PFSK-1 (cell line): Measurements from ENCODE around the gene HDAC4.

ENCODE experiments used
- FOXP2 ChIP-seq: optimal IDR thresholded peaks from 2 replicates; pipeline ENCODE3; 2011; ENCODE audit warnings: borderline replicate concordance, control low read depth, inconsistent platforms; ENCODE audit not compliant: insufficient read depth; ENCODE audit errors: extremely low read length, extremely low read depth
- POLR2AphosphoS5 ChIP-seq: IDR thresholded peaks from 2 replicates; pipeline ENCODE4 v1.6.1; 2012; ENCODE audit warnings: low read depth, mild to moderate bottlenecking, control low read depth, low read length, moderate library complexity
- REST ChIP-seq, 2 experiments: IDR thresholded peaks; 2 replicates each; pipeline versions ENCODE4 v1.6.1 to v1.8.0; 2011 to 2012; ENCODE audit warnings: low read depth in 2 of 2, low read length in 2 of 2, control low read depth in 1 of 2, inconsistent platforms in 1 of 2, mild to moderate bottlenecking in 1 of 2, moderate library complexity in 1 of 2; ENCODE audit not compliant: insufficient read depth in 1 of 2
- SIN3A ChIP-seq: IDR thresholded peaks from 2 replicates; pipeline ENCODE4 v1.6.1; 2012; ENCODE audit warnings: mild to moderate bottlenecking, low read length, moderate library complexity, borderline replicate concordance; ENCODE audit not compliant: insufficient read depth
- TAF1 ChIP-seq: IDR thresholded peaks from 2 replicates; pipeline ENCODE4 v1.6.1; 2012; ENCODE audit warnings: low read length, control low read depth, borderline replicate concordance; ENCODE audit not compliant: insufficient read depth

HDAC4 gene

DNA sequence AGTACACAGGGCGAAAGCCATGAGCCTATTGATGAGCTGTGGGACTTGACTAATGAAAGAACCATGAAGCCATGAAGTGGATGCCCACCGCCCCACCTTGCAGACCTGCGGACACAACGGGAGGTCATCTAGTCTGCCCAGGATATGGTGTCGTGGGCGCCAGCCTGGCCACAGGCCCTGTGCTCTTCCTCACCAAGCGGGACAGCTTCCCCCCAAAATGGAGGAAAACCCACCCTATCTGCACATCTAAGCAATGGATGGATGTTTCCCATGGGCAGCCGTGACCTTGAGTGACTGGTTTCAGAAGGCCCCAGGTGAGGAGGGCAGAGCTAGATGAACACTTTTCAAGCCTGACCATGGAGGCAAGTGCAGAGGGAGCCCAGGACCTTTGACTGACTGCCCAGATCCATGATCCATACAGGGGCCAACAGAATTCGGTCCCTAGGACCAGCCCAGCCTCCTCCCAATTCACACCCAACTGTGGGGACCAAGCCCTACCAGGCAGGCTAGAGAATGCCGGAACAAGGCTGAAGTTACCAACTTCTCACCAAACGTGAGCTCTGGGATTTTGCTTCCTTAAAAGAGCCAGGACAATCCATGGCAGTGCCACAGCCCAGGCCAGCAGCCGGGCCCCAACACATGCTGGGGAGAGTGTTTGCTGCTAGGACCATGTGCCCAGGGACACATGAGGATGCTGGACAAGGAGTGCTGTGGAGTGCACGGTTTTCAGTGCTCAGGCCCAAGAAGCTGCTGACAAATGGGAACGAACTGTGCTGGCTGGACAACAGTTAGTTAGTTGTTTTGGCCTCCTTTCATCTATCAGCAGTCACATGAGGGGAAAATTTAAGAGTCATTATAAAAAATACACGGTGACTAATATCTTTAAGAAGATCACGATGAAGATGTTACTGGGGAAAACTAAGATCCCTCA is 249.4 kb downstream of the HDAC4 start:
- no peak for TF ChIP-seq TAF1
- no peak for TF ChIP-seq FOXP2
- TF ChIP-seq SIN3A, result no peak
- no peak for TF ChIP-seq POLR2AphosphoS5
- TF ChIP-seq REST (IDR thresholded peaks at IDR 0.05; ENCODE audit: insufficient read depth in 1 of 2, low read depth in 2 of 2, low read length in 2 of 2), result no peak

GRCh38 chr2:239150125-239151011 is 250.5 kb downstream of the HDAC4 start:
- TF ChIP-seq SIN3A, result no peak
- no peak for TF ChIP-seq TAF1
- TF ChIP-seq REST (IDR thresholded peaks at IDR 0.05; ENCODE audit: insufficient read depth in 1 of 2, low read depth in 2 of 2, low read length in 2 of 2), result no peak
- TF ChIP-seq FOXP2, result no peak

DNA sequence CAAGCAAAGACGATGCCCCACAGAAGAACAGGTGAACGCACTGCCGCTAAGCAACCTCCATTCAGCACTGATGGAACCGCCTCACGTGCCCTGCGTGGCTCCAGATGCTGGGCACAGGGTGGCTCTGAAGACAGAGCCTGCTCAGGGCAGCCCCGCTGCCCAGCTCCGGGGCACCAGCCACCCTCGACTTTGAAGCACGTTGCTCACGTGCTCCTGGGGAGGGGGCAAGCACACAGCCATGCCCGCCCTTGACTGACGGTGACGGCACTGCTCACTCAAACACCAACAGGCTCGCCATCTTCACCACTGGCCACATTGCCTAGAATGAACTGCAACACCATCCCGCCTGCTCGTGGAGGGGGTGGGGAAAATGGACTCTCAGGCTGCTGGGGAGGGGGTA is 251.3 kb downstream of the HDAC4 start:
- TF ChIP-seq TAF1 (no peak), SIN3A (no peak), POLR2AphosphoS5 (no peak), FOXP2 (no peak), REST (IDR thresholded peaks at IDR 0.05; ENCODE audit: insufficient read depth in 1 of 2, low read depth in 2 of 2, low read length in 2 of 2) (no peak)

DNA sequence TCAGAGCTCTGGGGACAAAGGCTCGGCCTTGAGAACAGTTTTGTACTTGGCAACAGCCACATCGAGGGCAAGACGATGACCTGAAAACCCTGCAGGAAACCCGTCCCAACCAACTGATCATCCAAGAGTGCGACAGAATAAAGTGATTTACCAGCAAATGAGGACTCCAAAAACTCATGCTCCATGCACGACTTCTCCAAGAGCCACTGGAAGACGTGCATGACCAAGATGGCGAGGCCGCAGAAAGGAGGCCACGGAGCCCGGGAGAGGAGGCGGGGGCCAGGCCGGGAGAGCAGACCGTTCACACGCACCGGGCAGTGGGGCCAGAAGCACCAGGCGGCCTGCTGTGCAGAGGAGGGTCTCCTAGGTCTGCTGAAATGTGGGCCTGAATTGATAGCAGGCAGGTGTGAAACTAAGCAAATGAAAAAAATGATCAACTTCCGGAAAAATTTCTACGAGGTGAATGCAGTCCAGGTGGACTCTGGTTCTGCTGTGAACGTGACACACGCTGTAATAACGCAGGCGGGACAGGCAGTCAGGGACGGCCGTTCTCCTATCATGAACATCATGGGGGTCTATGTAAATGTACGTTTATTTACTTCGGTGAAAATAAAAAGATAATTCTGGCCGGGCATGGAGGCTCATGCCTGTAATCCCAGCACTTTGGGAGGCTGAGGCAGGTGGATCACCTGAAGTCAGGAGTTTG is 252.2 kb downstream of the HDAC4 start:
- TF ChIP-seq REST (IDR thresholded peaks at IDR 0.05; ENCODE audit: insufficient read depth in 1 of 2, low read depth in 2 of 2, low read length in 2 of 2) (no peak), TAF1 (no peak), SIN3A (no peak), POLR2AphosphoS5 (no peak), FOXP2 (no peak)
